Measurements from ENCODE around the gene SARNP.

The SARNP gene

DNA sequence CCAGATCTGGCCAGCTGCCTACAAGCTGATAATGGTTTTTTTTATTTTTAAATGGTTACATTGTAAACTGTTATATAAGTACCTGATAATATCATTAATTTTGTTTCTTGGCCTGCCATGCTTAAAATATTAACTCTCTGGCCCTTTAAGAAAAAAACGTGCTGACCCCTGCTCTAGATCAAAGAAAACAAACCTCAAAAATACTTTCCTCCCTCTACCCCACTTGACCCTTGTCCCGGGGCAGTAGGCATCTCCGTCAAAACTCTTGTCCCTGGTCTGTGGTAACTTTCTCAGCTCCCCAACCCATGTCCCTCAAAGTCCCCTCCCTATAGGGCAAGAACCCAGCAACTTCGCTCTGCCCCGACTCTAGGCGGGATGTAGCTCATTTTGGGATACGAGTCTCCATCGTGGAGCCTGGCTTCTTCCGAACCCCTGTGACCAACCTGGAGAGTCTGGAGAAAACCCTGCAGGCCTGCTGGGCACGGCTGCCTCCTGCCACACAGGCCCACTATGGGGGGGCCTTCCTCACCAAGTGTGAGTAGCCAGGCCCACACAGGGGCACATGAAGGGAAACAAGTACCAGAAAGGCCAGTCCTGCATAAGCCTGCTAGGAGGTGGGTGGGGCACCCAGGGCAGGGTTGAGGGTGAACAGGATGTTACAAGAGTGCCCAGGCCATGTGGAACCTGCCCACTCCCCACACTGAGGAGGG lies 93.9 kb downstream of the SARNP start:
- DNase-seq: no peak

DNA sequence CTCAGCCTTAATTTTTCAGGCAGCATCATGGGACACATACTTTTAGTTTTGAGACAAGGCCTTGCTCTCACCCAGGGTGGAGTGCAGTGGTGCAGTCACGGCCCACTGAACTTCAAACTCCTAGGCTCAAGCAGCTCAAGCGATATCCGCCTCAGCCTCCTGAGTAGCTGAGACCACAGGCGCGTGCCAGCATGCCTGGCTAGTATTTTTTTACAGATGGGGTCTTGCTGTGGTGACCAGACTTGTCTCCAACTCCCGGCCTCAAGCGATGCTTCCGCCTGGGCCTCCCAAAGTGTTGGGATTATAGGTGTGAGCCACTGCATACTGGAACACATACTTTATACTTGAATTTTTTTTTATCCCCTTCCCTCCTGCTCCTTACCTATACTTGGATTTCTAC lies 94.6 kb downstream of the SARNP start:
- no peak for DNase-seq

DNA sequence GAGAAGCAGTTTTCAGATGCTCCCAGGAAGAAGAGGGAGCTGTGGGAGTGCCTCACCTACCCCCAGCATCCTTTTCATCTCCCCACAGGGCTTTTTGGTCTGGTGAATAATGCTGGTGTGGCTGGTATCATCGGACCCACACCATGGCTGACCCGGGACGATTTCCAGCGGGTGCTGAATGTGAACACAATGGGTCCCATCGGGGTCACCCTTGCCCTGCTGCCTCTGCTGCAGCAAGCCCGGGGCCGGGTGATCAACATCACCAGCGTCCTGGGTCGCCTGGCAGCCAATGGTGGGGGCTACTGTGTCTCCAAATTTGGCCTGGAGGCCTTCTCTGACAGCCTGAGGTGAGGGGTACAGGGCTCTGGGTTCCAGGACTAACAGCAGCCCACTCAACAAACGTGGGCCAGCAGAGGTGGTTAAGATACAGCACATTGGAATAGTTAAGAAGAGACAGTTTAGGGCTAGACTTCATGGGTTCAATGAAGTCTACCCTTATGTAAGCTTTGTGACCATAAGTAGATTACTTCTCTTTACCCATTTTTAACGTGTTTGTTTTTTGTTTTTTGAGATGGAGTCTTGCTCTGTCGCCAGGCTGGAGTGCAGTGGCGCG lies 95.8 kb downstream of the SARNP start:
- DNase-seq: no peak

DNA sequence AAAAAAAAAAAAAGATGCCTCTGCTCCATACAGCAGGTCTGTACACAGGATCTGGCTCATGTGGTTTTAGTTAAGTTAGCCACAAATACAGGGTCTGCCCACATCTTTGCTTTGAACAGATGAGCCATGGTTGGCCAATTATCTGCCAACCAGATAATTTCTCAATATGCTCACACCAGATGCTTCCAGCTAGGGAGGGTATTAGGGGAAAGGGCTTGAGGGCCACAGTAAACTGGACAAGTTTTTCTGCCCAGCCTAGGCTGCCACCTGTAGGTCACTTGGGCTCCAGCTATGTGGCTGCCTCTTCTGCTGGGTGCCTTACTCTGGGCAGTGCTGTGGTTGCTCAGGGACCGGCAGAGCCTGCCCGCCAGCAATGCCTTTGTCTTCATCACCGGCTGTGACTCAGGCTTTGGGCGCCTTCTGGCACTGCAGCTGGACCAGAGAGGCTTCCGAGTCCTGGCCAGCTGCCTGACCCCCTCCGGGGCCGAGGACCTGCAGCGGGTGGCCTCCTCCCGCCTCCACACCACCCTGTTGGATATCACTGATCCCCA lies 96.6 kb downstream of the SARNP start:
- DNase-seq: no peak

DNA sequence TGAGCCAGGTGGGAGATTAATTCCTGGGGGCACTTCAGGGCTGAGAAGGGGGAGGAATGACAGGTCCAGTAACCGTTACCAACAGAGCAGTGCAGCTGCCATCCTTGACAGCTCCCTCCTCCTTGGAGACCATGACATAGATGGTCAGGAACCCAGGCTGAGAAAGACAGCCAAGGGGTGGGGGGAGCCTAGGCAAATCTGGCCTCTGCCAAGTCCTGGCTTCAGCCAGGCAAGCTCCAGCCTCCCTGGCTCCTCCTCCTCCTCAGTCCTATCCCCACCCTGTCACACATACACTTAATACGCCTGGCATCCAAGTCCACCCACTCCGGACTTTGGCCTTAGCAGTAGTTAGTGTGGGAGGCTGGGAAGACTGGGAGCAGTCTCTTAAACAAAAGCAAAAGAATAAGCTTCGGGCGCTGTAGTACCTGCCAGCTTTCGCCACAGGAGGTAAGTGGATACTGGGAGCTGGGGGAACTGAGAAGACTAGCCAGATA lies 97.4 kb downstream of the SARNP start, which contains the start of gene RDH5:
Gene RDH5 (plus strand): TSS at position 323 of the 494 bp plus-strand sequence. CDS start 792 bp downstream, outside the sequence.
- DNase-seq: no peak

DNA sequence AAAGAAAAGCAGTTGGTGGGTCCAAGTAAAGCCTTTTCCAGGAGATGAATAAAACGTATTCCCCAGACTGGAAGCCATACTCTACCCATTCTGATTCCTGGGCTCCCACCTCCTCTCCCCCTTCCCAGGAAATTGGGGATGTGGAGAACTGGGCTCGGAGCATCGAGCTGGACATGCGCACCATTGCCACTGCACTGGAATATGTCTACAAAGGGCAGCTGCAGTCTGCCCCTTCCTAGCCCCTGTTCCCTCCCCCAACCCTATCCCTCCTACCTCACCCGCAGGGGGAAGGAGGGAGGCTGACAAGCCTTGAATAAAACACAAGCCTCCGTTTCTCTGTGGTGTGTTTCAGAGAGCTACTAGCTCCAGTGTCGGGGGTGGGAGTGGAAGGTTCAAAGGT lies 98.2 kb downstream of the SARNP start:
- no peak for DNase-seq

DNA sequence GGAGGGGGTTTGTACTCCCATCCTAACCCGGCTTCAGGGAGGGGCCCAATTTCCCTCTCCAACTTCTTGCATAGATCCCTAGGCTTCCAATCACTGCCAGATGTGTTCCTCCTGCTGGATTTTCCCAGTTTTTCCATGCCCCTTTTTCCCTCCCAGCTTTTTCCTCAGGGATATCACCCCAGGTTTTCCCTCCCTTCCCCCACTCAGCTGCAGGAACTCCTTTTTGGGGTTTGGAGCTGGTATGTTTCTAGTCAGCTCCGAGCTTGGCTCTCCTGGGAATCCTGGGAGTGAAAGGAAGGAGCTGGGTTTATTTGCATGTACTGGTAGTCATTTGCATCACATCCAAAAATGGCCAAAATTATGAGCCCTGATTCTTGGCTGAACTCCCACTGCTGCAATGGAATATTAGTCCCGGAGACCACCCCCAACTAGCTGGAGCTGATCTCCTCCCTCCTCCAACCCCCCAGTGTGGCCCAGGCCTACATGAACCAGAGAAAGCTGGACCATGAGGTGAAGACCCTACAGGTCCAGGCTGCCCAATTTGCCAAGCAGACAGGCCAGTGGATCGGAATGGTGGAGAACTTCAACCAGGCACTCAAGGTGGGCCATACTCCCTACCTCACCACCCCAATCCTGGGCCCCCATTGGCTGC lies 98.8 kb downstream of the SARNP start:
- no peak for DNase-seq

DNA sequence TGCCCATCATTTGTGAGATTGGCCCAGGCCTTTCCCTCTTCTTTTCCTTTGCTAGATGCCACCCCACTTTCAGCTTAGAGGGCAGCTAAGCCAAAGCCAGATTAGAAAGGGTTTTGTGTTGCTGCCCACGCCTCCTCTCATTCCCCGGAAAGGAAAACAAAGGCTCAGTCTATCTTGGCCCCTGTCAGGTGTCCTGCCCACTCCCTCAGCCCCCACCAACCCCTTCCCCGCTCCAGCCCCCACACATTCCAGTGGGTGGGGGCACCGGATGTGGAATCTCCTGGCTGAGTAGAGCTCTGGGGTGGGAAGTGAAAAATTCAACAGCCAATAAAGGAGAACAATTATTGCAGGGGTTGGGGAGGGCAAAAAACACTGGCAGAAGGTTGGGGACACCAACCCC lies 99.5 kb downstream of the SARNP start:
- no peak for DNase-seq

DNA sequence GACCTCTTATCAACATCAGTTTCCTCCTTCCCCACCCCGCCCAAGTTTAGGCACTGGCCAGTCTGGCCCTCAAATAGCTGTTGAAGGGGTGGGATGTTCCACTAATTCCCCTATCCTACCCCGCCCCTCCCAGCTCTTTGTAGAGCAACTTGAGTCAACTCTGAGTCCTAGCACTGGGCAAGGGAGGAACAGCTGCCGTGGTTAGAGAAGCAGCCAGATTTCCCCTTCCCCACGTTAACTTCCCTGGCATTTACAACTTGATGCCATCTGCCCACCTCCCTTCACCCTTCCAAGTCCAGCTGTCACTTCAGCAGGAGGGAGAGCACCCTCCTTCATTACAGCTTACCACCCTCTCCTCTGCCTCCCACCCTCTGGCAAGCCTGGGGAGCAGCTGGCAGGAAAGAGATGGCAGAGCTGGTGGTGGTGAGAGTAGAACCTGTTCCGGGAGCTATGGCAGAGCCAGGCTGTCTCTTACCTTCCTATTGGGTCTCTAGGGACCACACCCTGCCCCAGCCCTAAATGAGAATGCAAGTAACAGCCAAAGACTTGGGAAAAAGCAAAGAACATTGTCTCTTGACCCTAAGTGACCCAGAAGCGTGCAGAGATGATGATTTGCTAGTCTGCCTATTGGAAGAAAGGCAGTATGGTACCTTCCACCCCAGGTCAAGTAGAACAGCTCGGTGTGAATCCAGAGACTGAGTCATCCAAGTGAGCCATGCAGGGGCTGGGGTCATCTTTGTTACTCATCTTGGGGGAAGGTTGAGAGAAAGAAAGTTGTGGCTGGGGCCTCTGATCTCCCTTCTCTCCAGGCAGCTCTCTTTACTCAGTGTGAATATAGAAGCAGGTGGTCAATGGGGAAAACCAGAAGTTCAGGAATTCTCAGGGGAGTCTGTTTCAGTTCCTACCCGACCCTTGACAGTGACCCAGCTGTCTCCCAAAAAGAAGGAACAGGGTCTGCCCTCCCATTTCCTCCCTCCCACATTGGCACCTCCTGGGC lies 100.2 kb downstream of the SARNP start:
- DNase-seq: no peak

DNA sequence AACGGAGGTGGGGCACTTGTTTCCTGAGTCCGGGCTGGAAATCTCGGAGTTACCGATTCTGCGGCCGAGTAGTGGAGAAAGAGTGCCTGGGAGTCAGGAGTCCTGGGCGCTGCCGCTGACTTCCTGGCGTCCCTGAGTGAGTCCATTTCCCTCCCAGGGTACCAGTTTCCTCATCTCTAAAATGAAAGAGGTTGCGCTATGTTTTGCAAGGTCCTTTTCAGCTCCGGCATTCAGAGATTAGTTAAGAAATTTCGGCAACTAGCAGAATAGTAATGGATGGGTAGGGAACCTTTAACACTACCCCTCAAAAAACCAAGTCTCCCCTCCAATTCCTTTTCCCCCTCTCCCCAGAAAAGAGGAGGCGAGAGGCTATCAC lies 101.0 kb downstream of the SARNP start:
- DNase-seq: no peak

DNA sequence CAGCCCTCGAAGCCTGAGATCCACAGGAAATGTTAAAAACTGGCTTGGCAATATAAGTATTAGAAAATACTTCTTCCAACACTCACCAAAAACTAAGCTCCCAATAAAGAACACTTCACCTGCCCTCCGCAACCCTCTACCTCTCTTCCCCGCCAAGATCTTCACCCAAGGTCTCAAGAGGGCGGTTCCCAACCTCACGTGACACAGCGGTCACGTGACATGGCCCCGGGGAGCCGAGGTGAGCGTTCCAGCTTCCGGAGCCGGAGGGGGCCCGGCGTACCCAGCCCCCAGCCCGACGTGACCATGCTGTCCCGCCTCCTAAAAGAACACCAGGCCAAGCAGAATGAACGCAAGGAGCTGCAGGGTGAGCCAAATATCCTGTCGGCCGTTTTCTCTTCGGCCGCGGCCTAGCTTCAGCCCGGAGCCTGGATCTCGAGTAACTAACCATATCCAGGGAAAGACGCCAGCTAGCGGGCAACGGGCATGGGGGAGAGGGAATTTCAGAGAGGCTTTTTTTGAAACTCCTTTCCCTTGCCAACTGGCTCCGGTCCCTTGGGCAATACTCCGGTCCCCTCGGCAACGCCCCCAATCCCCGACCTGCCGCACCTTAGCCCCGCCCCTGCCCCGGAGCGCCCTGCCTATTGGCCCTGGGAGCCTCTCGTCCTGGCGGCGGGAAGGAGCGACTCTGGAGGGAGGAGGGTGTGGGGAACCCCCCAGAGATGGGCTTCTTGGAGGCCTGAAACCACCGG lies 101.5 kb downstream of the SARNP start, which contains the start of gene BLOC1S1:
Gene BLOC1S1 (plus strand): TSS at position 214 of the 749 bp plus-strand sequence. CDS start 6 bp downstream, at position 220.
- DNase-seq: peak; percentile 88

DNA sequence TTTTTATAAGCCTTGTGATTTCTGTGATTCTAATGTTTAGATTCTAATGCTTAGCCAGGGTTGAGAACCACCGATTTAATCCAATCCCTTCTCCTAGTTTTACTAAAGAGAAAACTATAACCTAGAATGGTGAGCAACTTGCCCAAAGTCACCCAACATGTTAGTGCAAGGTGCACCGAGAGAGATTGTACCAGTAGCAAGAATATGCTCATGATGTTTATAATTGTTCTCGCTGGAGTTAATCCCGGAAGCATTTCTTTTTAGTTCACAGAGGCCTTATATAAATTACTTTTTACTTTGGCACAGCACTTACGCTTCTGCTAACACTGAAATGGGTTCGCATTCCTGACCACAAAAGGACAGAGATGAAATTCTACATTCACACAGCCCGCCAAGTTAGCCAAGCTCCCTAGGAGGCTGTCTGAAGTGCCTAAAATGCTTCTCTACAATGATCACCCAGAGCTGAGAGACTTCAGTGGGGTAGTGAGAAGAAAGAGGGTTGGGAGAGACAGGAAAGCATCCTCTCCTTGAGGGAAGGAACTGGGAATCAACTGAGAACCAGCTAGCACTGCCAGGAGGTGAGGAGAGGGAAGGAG lies 102.3 kb downstream of the SARNP start:
- DNase-seq: no peak

DNA sequence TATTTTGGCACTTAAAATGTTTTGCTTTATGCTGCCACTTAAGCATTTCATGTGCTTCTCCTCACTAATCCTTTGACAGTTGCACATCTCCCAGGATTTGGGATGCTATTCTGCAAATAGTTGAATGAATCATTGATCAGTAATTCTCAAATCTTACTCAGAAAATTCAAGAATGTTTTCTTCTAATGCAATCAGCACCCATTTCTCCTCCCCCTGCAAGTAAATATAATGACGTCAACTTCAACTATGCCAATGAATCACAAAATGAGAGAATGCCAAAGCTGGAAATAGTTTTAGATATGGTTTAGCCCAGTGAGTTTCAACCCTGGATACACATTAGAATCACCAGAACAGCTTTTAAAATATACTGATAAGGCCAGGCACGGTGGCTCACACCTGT lies 103.8 kb downstream of the SARNP start:
- no peak for DNase-seq

DNA sequence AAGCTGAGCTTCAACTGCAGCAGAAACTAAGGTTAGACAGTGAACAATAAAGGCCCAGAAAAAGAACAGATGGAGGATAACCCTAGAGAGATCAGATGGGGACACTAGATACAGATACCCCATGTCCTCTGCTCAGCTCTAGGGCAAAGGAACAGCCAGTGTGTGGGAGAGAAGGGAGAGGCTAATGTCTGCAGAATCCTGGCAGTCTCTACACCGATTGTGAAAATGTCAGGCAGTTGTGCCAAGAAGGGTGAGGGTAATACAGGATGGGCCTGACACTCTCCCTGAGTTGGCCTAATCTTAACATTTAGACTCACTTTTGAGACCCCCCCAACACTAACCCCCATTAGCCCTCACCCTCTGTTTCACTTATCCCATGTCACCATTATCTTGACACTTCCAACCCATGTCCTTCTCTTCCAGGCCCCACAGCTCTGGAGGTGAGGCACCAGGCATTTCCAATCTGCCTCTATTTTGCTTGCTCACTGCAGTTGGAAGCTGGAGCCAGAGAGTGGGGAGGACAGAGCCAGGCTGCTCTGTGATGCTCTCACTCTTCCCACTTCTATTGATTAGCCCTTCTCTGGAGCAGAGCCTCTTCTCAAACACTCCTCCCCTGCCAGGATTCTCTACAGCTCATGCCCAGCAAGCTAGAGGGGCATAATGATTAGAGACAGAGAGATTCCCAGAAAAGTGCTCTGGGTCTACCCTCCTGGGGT lies 104.7 kb downstream of the SARNP start:
- DNase-seq: no peak

DNA sequence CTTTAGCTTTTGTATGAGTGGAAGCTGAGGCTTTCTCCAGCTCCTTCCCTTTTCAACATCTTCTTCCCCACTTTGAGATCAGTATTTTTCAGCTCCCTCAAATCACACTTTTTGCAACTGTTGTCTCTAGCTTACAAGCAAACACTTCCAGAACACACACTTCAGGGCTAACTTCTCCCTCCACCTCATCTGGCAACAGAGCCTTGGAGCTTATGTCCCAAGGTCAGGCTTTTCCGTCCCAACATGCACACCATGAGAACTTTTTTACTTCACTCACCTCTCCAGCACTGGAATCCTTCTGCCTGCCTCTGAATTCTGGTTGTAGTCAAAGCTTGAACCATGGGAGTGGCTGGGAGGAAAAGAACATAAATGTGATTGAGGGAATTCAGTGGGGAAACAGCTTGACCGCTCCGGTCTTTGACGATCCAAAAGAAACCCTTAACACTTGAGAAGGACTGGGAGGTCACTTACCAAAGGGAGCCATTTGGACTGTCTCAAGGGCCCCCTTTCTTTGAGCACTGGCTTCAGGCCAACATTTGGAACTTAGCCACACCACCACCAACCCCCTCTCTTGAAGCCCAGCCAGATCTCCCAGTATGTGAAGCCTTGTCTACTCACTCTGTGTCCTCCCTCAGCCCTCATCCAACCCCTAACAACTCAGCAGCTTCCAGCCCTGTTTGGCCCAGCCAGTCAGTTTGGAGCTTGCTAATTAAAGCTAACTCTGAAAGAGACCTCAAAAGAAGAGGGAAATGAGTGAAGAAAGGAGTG lies 105.6 kb downstream of the SARNP start:
- no peak for DNase-seq

DNA sequence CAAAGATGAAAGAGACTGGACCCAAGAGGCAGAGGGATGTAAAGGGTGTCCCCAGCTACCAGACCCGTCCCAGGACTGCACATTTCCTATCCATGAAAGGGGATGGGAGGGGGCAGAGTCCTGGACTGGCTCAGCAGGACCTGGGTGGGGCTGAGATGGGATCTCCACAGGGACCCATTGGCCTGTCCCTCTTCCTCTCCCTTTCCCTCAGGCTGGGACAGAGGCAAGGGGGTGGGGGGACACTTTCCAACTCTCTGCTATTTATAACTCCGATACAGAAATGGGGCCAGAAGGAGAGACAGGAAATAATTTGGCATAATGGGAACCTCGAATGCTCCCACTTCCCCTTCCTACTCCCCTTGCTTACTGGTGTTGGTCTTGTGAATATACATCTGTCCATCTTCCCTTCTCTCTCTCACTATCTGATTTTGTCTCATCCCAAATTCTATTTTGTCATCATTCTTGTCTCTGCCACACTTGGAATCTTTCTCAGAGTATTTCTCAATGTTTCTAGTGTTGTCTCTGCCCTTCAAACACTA lies 108.8 kb downstream of the SARNP start:
- DNase-seq: no peak

DNA sequence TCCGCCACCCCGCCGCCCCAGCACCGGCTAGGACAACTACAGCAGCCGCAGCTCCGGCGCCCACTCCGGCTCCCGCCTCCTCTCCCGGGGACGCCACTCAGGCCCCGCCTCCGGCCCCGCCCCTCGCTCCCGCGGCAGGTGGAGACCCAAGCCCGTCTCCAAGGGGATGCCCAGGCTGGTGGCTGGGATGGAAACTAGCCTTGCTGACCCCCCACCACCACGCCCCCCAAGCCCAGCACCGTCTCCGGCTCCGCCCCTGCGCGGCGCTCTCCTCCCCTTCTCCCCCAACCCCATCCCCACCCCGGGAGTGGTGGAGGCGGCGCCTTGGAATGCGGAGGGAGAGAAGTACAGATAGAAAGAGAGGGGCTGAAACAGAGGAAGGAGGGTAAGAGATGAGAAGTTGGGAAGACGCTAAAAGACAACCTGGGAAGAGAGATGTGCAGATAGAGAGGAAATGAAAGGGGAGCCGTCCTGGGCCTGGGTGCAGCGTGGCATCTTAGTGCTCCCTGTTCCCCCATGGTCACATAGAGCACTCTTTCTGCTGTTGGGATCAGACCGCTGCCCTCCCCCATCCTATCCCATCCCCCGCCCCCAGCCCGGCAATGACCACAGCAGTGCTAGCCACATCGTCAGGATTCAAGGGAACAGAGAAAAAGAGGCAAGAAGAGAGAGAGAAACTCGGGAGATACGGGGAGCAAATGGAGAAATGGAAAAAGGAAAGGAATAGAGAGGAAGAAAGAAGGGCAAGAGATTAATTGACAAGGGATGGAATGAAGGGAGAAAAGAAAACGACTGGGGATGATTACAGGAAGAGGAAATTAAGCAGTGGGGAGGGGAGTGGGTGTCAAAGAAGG lies 109.5 kb downstream of the SARNP start, which contains the start of gene ITGA7:
Gene ITGA7 (minus strand): TSS at position 64 of the 854 bp plus-strand sequence. CDS start 222 bp downstream, outside the sequence.
- DNase-seq: peak; percentile 36
